B cell (primary cell): ENCODE data around the gene GPRC5D.

ENCODE experiments used
- EZH2 ChIP-seq: IDR thresholded peaks from 2 replicates; pipeline ENCODE4 v1.6.1; 2012; ENCODE audit warnings: borderline replicate concordance, low read depth, mild to moderate bottlenecking, moderate library complexity, low read length; ENCODE audit not compliant: insufficient read depth, poor library complexity, severe bottlenecking
- TF ChIP-seq, protein P1 (sequence below): fragments of 200-600 bp; IDR thresholded peaks from one replicate; pipeline ENCODE4 v1.8.0; 2022; ENCODE audit warnings: antibody characterized with exemption, mild to moderate bottlenecking

DNA sequence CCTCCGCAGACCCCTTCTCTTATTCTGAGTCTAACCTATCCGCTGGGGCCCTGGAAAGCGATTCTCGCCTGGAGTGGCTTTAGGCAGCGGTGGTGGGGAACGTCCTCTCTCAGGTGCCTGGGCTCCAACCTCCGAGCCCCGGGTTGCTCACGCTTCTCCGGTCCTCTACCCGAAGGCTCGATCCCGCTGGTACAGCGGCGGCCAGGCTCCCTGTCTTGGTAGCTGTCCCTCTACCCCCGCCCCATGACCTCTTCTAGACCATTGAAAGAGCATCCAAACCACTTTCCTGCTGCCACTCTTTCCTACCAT is 48.6 kb upstream of the GPRC5D start:
- TF ChIP-seq, protein P1, sequence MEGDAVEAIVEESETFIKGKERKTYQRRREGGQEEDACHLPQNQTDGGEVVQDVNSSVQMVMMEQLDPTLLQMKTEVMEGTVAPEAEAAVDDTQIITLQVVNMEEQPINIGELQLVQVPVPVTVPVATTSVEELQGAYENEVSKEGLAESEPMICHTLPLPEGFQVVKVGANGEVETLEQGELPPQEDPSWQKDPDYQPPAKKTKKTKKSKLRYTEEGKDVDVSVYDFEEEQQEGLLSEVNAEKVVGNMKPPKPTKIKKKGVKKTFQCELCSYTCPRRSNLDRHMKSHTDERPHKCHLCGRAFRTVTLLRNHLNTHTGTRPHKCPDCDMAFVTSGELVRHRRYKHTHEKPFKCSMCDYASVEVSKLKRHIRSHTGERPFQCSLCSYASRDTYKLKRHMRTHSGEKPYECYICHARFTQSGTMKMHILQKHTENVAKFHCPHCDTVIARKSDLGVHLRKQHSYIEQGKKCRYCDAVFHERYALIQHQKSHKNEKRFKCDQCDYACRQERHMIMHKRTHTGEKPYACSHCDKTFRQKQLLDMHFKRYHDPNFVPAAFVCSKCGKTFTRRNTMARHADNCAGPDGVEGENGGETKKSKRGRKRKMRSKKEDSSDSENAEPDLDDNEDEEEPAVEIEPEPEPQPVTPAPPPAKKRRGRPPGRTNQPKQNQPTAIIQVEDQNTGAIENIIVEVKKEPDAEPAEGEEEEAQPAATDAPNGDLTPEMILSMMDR = no peak
- TF ChIP-seq EZH2 = no peak
